Cardiac septum (tissue), 1 donor: ENCODE measurements around the gene DMD. TPM values are rescaled to one million over a fixed set of nuclear protein-coding genes. Genes with fewer than 3 reads are reported as not detected.

Source experiments
- DNase-seq: peaks from one replicate; pipeline ENCODE4 v3.0.0-alpha.2; 2020; ENCODE audit warnings: low spot score
- intact Hi-C: fragments of 100-400 bp; cut with DNase I; formaldehyde crosslinking; loops from one replicate; pipeline ENCODE4 v1.14.0; 2022
- total RNA-seq: library from RNA; stranded (reverse); fragmentation: NEBNext Ultra II Directional; extraction: Animal tissue kit (Norgen Biotek cat#: 25700); gene quantifications from one replicate; pipeline ENCODE4 v1.2.1, GENCODE V29; 2021
- donor health status: DM: no; HTN: no; CAD: no.

DMD gene
- total RNA-seq, 1 donor from 2014 or later, result 256 TPM

DNA sequence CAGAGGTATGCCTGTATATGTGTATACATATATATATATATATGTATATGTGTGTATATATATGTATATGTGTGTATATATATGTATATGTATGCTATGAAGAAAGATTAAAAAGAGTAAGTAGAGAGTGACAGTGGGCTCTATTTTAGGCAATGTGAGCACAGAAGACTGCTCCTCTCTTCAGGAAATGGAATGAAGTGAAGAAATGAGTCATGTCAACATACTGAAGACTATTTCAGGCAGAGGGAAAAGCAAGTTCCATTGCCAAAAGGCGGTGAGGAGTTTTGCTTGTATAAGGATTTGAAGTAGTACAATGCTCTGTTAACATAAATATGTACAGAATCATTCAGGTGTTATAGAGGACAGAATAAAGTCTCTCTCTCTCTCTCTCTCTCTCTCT is 1366.3 kb downstream of the DMD start:
- DNase-seq, result no peak
- intact Hi-C loops, result no loop called here

DNA sequence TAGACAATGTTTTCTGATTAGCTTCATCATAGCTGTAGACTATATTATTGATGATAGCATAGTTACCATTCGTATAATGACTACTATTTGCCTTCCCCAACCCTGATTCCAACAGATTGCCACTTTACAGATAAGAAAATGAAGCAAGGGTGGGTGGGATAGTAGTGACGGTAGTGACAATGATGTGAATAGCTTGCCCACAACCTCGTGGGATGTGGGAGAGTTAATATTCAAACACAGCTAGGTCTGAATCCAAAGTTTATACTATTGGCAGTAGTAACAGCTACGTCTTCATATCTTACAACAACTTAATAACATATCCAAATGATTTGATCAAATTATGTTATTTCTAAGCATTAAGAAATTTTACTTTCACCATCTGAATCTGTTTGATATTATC is 1372.7 kb downstream of the DMD start:
- intact Hi-C loops, result no loop called here
- DNase-seq, result no peak

DNA sequence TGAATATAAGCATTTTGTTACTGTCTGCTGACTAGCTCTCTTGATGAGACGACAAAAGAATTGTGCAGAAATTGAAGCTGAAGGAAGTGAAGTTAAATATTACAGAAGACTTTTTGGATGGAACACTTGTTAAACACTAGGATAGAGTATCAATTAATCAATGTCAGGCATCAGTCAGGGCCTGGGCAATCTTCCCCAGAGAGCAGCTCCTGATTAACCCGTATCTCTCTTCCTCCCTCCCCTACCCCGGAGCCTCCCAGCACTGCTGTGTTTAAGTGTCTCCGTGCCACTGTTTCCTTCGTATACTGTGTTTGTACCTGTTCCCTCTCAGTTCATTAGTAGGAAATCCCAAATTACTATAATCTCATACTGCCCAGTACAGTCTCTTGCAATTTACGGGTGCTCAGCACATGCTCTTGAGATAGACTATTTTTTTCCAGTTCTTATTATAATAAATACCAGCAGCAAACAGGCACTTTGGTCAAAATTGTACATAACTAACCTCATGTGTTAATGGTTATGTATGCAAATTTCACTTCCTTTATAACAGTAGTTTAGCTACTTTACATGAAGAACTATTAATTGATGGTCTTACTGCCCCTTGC is 1373.8 kb downstream of the DMD start:
- intact Hi-C loops, result no loop called here

DNA sequence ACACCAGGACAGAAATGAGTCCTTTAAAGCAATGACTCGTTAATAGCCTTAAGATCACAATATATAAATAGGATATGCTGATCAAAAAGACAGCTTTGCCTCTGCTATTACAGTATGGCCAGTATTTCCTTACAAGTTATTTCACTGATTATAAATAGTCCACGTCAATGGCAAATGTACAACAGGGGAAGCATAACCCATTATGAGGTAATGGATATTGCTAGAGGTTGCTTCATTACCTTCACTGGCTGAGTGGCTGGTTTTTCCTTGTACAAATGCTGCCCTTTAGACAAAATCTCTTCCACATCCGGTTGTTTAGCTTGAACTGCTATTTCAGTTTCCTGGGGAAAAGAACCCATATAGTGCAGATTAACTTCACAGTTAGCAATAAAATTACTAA is 1374.9 kb downstream of the DMD start:
- intact Hi-C loops, result no loop called here
- DNase-seq, result no peak

More for the DNA sequence above, 1373.8 kb downstream of the DMD start:
- DNase-seq, result no peak

- intact Hi-C loops, result no loop called here
These were observed 1379.1 kb downstream of the DMD start for GRCh38 chrX:31832263-31832662.

GRCh38 chrX:31820430-31821210 is 1390.7 kb downstream of the DMD start:
- intact Hi-C loops, result no loop called here

More at GRCh38 chrX:31832263-31832662, 1379.1 kb downstream of the DMD start:
- no peak for DNase-seq

DNA sequence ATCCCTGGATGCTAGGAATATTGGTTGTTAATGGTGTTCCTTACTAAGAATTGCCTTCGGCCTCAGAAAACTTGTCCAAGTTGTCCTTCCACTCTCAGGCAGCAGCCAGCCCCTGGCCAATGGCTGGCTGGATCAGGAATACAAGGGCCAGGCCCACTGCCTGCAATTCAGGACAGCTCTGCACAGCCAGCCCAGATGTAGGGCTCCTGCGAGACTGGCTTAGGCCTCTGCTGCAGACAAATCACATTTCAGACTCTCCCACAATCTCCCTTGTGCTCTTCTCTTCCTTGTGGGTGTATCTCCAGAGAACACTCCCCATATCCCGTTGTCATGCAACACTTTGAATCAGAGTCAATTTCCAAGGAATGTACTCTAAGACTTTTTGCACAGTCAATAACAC is 1391.9 kb downstream of the DMD start:
- intact Hi-C loops, result no loop called here
- no peak for DNase-seq

More at GRCh38 chrX:31820430-31821210, 1390.7 kb downstream of the DMD start:
- DNase-seq, result no peak

DNA sequence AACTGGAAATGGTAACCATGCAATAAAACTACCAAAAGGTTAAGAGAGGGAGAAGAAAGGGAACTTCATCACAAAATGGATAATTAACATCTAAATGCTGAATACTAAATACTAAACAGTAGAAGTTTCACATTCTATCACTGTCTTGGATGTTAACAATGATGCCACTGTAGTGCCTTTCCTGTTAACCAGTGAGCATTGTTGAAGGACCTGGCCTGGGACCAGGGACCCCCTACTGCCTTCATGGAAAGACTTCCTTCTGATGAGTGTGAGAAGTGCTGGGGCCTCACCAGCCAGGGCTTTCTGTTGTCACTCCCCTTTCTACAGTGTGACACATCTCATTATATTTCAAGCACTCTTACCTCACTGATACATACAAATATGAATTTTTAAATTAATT is 1400.2 kb downstream of the DMD start:
- DNase-seq, result no peak
- intact Hi-C loops, result no loop called here

- DNase-seq, result no peak
- intact Hi-C loops, result no loop called here
These were observed 1403.0 kb downstream of the DMD start for GRCh38 chrX:31808357-31808756.

GRCh38 chrX:31807165-31807564 is 1404.2 kb downstream of the DMD start:
- no peak for DNase-seq
- intact Hi-C loops, result no loop called here

DNA sequence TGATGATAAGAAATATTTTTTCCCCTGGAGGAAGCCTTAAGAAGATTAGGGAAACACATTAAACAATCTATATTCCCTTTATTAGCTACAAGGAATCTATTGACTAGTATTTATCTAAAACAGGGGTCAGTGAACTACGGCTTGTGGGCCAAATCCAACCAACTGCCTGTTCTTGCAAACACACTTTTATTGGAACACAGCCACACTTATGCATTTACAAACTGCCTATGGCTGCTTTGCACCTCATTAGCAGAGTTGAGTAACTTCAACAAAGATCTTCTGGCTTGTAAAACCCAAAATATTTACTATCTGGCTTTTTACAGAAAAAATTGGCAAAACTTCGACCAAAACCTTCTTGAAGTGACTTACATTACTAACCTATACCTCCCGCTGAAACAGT is 1405.6 kb downstream of the DMD start:
- DNase-seq, result no peak
- intact Hi-C loops, result no loop called here

- intact Hi-C loops, result no loop called here
These were observed 1411.1 kb downstream of the DMD start for GRCh38 chrX:31800219-31800618.

DNA sequence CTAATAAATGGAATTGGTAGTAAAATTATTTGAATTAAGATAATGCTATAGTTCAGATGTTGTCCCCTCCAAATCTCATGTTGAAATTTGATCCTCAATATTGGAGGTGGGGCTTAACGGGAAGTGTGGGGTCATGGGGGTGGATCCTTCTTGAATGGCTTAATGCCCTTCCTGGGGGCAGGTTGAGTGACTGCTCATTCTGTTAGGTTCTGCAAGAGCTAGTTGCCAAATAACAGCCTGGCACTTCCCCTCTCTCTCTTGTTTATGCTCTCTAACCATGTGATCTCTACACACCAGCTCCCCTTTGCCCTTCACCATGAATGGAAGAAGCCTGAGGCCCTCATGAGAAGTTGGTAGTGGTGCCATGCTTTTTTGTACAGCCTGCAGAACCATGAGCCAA is 1414.7 kb downstream of the DMD start:
- intact Hi-C loops, result no loop called here
- DNase-seq, result no peak

More at GRCh38 chrX:31800219-31800618, 1411.1 kb downstream of the DMD start:
- no peak for DNase-seq

DNA sequence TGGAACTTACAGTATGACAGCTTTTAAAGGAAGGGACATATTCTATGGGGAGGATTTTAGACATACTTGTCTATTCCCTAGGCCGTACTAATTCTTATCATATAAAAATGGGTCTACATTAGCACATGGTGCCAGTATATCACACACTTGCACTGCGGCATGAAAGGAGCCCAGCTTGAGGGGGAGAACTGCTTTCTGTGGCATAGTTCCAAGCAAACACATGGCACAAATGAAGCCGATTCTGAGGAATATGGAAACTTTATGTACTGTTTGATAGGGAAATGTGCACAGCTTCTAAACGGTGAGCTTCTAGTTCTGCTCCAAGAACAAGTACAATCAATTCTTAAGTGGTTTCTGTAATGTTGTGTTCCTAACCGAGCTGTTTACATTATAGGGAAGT is 1463.9 kb downstream of the DMD start:
- intact Hi-C loops, result no loop called here
- DNase-seq, result no peak

- DNase-seq, result no peak
- intact Hi-C loops, result no loop called here
These were observed 1468.3 kb downstream of the DMD start for GRCh38 chrX:31743004-31743403.

GRCh38 chrX:31717474-31717873 is 1493.9 kb downstream of the DMD start:
- no peak for DNase-seq
- intact Hi-C loops, result no loop called here

- intact Hi-C loops, result no loop called here
- DNase-seq, result no peak
These were observed 1495.7 kb downstream of the DMD start for GRCh38 chrX:31715675-31716074.

DNA sequence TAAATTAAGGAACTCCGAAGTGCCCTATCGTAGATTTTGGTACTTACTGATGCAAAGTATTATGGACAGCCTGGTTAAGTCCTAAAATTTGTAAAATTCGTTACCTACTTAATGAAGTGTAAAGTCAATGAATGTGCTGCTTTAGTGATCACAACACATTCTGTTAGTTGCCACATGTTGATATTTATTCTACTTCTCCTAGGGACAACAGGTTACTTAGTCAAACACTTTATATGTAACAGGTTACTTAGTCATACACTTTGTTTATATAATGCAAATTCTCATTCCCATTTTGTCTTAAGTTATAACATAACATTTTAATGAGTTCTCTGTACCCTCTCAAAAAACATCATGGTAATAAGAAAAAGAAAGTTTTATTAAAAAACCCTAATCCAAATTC is 1496.6 kb downstream of the DMD start:
- intact Hi-C loops, result no loop called here

GRCh38 chrX:31713120-31713519 is 1498.2 kb downstream of the DMD start:
- DNase-seq, result no peak
- intact Hi-C loops, result no loop called here

More for the DNA sequence above, 1496.6 kb downstream of the DMD start:
- no peak for DNase-seq

GRCh38 chrX:31711166-31711565 is 1500.2 kb downstream of the DMD start:
- intact Hi-C loops, result no loop called here
- DNase-seq, result no peak

GRCh38 chrX:31708116-31708515 is 1503.2 kb downstream of the DMD start:
- intact Hi-C loops, result no loop called here
- DNase-seq, result no peak
